ENCODE data around the gene ALX3.

GRCh38 chr1:110039641-110040040, 30.8 kb downstream of the ALX3 start:
- TF ChIP-seq CTCF (IDR thresholded peaks at IDR 0.05): no peak
- no peak for TF ChIP-seq EP300 (IDR thresholded peaks at IDR 0.05)
- TF ChIP-seq POLR2A (IDR thresholded peaks at IDR 0.05): no peak
